Measurements from ENCODE around the gene MRPS18B.
"Not testable (repeated sequence)": the region's sequence is repeated elsewhere in the genome, so short reads cannot be mapped to it uniquely, and the experiment has no call there.

MRPS18B gene

DNA sequence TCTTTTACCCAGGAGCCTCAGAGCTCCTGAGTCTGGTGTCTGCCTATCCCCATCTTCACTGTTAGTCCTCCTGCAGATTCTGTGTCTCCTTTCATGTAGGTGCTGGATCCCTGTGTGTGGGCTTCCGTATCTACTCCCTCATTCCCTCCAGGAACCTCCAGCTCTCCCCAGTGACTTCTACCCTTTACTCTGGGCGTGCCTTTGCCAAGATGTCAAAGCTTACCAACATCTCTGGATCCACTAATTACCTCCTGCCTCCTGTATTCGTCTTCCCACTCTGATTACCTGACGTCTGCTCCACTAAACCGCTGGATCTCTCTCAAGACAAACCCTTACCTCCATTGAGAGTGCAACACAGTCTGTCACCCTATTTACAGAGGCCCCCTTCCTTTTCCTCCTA lies 27.1 kb downstream of the MRPS18B start:
- DNase-seq = no peak

DNA sequence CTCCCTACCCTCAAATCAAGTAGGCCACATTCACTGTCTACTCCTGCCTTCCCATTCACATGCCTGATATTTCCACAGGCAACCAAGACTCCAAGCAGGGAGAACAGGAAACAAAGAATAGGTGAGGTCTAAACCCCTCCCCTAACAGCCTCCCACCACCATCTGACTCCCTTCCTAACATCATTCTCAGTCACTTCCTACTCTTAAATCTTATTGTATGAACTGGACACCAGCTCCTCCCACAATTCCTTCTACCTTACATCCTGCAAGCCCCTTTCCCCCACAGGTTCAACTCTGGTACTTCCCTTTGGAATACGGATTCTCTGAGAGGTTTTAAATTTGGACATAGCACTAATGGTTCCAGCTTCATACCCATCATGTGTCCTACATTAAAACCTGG lies 28.3 kb downstream of the MRPS18B start:
- no peak for DNase-seq

DNA sequence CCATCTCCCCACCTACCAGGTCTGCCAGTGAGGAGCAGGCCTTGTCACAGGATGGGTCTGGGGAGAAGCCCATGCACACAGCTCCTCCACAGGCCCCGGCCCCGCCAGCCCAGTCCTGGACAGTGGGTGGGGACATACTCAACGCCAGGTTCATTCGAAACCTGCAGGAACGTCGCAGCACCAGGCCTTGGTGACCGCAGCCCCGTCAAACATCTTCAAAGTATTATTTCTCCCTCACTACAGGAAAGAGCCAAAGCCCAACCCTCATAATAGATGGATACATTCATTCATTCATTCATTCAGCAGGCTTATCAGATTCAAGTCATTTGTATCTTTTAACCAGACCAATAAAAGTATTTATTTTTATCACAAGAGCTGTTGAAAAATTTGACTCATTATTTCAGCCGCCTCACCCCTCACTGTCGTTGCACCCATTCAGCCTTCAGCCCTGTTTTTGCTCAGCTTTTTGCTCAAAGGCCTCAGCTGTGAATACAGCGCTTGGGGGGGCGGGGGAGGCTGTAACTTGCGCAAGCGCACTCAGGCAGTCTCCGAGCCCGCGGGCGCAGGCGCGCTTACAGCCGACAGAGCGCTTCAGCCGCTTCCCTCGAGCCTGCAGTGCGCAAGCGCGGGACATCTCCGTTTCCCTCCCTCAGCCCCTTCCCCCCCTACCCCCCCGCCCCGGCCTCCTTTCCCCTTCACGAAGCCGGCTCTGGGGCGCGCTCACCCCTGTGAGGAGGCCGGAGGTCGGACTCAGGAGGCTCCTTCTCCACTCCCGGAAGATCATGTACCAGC lies 29.0 kb downstream of the MRPS18B start, which contains the start of gene C6orf136:
C6orf136 (plus strand) TSS at position 684 of the 792 bp plus-strand sequence; CDS start at position 783, 99 bp downstream.
- peak; percentile 98 for DNase-seq

DNA sequence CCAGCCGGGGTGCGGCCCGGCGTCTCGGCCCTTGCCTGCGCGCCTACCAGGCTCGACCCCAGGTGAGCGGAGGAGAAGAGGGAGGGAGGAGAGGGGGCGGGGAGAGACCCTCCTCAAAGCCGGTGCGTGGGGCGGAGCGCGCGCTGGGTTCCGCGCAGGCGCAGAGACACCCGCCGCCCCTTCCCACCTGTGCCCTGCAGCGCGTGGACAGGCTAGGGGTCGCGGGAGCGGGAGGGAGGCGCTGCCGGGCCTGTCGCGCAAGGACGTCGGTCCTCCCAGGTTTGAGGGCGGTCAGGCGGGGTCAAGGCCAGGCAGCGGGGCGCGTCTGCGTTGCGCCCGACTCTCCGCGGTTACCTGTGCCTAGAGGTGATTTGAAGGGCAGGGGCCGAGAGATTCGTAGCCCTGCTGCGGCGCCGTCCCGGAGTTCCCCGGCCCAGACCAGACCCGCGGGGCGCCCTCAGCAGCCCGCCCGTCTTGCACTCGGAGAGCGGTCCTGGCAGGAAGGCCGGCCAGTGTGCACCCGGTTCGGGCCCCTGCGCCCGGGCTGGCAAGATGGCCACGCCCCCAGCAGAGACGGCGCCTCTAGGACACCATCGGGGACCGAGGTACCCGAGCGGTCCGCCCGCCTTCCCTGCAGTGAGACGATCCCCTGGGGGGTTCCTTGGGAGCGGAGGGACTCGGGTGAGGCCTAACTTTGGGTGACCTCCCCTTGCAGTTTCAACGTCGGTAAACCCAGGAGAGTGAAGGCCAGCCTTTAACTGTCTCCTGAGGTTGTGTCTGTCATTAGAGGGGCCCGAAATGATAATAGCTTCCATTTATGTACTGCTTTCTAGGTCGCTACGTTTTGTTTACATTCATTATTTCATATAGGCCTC lies 29.8 kb downstream of the MRPS18B start:
- DNase-seq = peak; percentile 94

DNA sequence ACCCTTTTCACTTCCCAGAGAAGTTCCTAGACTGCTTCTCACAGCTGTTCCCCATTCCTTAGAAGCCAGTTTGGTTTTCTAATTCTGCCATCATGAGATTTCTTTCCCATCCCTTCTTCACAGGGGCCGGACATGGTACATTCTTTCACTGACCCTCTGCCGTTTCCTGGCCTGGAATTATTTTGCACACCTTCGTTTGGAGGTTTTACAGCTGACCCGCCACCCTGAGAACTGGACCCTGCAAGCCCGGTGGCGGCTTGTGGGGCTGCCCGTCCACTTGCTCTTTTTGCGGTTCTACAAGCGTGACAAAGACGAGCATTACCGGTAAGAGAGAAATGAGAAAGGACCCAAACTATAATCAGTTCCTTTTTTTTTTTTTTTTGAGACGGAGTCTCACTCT lies 33.5 kb downstream of the MRPS18B start:
- no peak for DNase-seq

DNA sequence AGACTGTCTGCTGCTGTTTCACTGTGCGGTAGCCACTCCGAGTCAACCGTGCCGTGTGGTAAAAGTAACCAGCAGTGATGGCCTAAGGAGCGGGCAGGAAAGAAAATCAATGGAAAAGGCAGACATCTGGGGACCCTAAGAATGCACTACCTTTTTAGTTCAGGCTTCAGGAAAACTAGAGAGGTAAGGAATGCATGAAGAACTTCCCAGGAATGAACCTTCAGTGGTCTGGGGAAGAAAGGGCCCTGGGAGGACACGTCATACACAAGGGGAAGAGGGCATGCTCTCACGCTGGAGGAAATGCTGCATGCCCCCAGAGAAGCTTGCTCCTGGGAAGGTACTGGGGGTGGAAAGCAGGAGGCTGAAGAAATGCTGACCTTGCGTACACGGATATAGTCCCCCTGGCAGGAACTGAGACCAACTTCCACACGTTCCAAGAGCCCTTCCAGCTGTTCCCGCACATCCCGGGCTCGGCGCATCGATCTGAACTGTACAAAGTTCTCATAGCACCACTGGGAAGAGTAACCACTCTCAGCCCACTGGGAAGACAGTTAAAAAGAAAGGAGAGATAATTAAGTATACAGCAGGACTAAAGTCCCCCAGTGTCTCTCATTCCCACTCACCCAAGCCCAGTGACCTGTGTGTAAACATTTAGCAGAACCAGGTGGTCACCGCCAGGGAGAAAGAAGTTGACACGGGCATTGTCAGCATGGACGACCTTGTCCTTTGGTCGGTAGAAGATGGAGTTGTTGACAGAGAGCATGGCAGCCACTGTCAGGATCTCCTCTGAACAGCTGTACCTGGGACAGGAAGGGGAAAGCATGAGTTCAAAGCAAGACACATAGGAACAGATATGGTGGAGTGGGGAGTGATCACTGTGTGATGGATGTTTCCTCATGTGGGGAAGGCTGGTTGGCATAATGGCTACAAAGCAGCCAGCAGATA lies 37.4 kb downstream of the MRPS18B start:
- DNase-seq = no peak

DNA sequence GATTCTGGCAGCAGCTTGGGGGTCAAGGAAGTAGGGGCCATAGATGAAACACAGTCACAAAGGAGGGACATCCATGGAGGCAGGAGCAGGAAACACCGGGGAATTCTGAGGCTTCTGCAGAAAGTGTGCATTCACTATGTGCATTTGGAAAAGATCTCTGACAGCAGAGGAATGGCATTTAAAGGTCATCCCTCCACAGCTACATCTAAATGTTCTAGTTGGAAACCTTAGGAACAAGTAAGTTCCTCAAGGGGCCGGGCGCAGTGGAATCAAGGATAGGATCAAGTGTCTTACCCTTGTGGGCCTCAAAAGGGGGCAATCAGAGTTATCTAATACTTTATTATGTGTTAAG lies 38.1 kb downstream of the MRPS18B start:
- no peak for DNase-seq

DNA sequence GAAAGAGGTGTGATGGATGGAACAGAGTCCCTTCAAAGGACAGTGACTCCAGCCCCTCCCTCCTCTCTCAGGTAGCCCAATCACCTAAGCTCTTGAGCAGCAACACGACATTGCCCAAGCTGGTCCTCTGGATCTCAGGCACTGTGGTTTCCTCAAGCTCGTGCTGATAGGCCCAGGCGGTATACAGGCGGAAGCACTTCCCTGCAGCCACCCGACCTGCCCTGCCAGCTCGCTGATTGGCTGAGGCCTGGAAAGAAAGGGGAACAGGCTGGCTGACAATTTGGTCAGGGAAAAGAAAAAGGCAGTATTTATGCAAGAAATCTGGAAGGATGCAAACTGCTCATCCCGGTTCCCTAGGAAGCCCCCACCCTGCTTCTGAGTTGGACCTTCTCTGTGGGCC lies 38.9 kb downstream of the MRPS18B start:
- peak; percentile 42 for DNase-seq

DNA sequence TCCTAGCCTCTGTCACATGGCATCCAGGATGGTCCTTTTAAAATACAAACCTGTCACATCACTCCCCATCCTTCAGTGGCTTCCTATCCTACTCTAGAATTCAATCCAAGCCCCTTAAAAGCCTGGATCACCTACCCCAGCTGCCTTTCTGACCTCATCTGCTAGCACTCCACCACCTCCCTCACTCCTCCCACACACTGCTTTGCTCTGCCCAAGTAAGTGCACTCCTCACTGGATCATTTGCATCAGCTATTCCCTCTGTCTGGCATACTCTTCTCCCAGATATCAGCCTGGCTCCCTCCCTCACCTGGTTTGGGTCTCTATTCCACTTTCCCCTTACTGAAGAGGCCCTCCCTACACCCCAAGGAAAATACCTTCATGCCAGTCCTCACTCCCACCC lies 39.8 kb downstream of the MRPS18B start:
- DNase-seq = no peak

DNA sequence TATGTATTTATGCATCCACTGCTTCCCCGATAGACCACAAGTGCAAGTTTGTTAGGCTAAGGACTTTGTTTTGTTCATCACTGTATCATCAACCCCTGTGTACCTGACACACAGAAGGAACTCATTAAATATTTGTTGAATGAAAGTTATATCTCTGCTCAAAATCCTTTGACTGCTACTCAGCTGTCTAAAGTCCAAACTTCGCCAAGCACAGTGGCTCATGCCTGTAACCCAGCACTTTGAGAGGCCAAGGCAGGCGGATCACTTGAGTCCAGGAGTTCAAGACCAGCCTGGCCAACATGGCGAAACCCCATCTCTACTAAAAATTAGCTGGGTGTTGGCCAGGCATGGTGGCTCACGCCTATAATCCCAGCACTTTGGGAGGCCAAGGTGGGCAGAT lies 40.3 kb downstream of the MRPS18B start:
- not testable (repeated sequence) for DNase-seq

DNA sequence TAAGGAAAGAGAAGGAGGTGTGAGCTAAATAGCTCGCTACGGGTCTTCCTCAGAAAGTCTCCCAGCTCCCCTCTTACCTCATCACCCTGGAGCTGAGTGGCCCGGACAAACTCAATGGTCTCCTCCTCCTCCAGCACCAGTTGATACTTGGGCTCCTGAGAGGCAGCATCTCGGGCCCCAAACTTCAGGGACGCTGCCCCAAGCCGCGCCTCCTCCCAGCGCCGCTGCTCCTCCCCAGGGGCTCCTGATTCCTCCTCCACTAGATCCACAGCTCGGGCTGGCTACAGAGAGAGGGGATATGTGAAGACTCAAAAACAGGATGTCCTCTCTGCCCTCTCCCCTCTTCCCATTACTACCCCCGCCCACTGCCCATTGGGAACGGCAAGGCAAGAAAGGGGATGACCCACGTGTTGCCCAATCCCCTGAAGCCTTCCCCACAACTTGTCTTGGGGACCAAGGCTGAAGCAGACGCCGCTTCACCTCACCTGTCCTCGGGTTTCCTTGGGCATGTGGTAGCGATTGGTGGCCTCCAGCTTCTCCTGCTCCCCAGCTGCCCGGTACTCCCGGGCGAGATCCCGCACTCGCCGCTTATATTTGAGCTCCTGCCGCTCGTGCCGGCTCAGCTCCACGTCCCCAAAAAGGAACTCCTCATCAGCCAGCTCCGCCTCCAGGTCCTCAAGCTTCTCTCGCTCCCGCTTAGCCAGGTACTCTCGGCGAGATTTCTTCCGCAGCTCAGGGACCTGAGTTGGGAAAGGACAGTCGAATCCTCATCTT lies 47.5 kb downstream of the MRPS18B start:
- no peak for DNase-seq

DNA sequence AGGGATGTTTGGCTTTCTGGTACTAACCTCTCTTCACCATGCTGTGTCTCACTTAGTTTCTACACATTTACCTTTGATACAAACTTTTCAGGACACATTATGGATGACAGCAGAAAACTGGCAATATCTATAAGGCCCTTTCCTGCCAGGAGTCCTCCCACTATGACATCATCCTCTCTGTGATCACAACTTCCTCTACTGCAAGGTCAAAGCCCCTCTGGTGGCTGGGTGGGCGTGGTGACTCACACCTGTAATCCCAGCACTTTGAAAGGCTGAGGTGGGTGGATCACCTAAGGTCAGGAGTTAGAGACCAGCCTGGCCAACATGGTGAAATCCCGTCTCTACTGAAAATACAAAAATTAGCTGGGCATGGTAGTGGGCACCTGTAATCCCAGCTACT lies 48.7 kb downstream of the MRPS18B start:
- DNase-seq = not testable (repeated sequence)

DNA sequence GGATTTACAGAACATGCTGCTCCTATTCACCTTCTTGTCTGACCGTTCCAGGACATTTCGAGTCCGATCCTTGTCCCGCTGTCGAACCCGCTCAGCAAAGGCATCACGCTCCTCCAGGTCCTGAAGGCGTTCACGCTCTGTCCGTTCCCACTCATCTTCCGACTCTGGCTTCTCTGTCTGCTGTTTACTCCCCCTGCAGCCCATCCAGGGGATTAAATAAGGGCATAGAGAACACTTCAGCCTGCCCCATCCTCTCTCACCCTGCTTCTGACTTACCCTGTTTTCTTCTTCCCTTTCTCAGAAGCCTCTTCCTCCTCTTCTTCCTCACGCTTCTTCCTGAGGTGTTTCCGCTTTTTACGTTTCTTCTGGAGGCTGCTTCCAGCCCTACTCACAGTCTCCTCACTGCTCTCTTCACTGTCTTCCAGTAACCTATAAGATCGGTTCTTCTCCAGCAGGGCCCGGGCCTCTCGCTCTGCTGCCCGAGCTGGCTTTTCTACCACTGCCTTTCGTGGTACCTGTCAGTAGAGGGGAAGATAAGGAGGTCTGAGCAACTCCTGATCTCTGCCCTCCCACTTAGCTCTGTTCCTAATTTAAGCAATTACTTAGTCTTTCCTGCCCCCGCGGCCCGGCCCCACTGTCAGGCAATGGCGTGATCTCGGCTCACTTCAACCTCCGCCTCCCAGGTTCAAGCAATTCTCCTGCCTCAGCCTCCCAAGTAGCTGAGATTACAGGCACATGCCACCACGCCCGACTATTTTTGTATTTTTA lies 53.3 kb downstream of the MRPS18B start:
- peak; percentile 51 for DNase-seq

DNA sequence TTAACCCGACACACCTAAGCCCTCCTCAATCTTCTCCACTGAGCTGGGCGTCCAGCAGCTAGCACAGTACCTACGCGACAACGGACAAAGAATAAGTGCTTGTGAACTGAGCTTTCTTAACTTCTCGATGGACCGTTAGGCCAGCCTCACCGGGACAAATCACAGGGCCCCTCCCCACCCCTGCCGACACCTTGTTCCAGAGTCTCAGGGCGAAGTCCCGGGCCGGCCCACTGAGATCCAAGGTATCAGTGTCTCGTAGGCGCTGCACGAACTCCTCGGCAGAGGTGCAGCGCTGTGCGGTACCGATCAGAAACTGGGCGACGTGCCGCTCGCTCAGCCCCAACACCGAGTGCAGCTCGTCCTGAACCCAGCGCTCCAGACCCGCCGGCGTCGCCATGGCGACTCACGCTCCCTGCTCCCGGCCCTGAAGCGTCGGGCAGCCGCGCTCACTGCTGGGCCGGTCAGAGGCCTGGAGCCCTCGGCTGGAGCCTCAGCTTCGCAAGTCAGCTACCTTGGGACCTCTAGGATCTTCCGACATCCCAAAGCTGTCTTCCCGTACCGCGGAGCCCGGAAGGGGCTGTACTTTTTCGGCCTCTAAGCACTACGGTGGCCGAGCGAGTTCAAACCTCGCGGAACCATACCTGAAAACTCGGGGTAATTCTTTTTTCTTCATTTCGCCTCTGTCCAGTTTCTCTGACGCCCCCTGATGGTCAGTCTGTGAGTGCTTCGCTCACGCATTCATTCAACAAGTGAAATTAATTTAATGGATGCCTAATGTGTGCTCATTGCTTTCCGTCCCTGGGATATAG lies 55.0 kb downstream of the MRPS18B start, which contains the start of gene DHX16:
DHX16 (minus strand) TSS at position 562 of the 809 bp plus-strand sequence; CDS start at position 397, 165 bp downstream.
- peak; percentile 98 for DNase-seq

Data from hematopoietic multipotent progenitor cell treated with erythropoietin and hydrocortisone succinate and interleukin-3 and kit ligand, for 4 days (in vitro differentiated cells).